Activated CD4-positive, alpha-beta T cell treated with anti-CD3 and anti-CD28 coated beads, Interleukin-2, amount 10 ng/mL, durations not matched to agents 7 days and 5 days (primary cell): Measurements from ENCODE around the gene HSH2D. TPM values are rescaled to one million over a fixed set of nuclear protein-coding genes. Genes with fewer than 3 reads are reported as not detected.

Source experiments
- CTCF ChIA-PET: fragments of 350-600 bp; sonication (Branson Sonifier 250); formaldehyde crosslinking; loops from one replicate; lab custom pipeline; 2021; ENCODE audit warnings: antibody characterized with exemption; lab: Charles Lee
- POLR2A ChIA-PET: fragments of 350-600 bp; sonication (Branson Sonifier 250); formaldehyde crosslinking; loops from one replicate; lab custom pipeline; 2021; ENCODE audit warnings: antibody characterized with exemption; lab: Charles Lee
- DNase-seq: peaks from one replicate; pipeline ENCODE4 v3.0.0-alpha.2; 2020
- H3K27ac Mint-ChIP-seq: one replicate; pipeline ENCODE4 v1.8.0; 2021; ENCODE audit warnings: mild to moderate bottlenecking, moderate library complexity, mixed read lengths
- H3K27me3 Mint-ChIP-seq: one replicate; pipeline ENCODE4 v1.8.0; 2021; ENCODE audit warnings: mixed read lengths
- H3K36me3 Mint-ChIP-seq: one replicate; pipeline ENCODE4 v1.8.0; 2021; ENCODE audit warnings: low read depth, mixed read lengths
- H3K4me1 Mint-ChIP-seq: one replicate; pipeline ENCODE4 v1.8.0; 2021; ENCODE audit warnings: mixed read lengths
- H3K4me3 Mint-ChIP-seq: one replicate; pipeline ENCODE4 v1.8.0; 2021; ENCODE audit warnings: mild to moderate bottlenecking, moderate library complexity, mixed read lengths
- H3K9me3 Mint-ChIP-seq: one replicate; pipeline ENCODE4 v1.8.0; 2021; ENCODE audit warnings: mixed read lengths
- total RNA-seq, 2 experiments: library from RNA; stranded (reverse); gene quantifications; one replicate each; pipeline ENCODE4 v1.2.3, GENCODE V29; 2021

Gene HSH2D
- total RNA-seq, 2 experiments from 2014 or later, result 70.7 to 76.9 TPM

GRCh38 chr19:16201011-16201391, 57.5 kb downstream of the HSH2D start:
- H3K9me3 Mint-ChIP-seq, result no peaks in the 10 kb centered on the region
- no peak for DNase-seq
- H3K4me1 Mint-ChIP-seq, result peaks cover 51% of the 10 kb centered on the region
- peaks cover 43% of the 10 kb centered on the region for H3K36me3 Mint-ChIP-seq
- H3K4me3 Mint-ChIP-seq, result no peak overlapping the region
- H3K27me3 Mint-ChIP-seq, result no peaks in the 10 kb centered on the region
- ChIA-PET CTCF (interaction anchor here (0.9 to 2.2 kb wide), 2 partner anchors 15 to 31 kb away, joined by 4 to 7 read pairs; partner anchors contain the start of gene FAM32A), POLR2A (no interaction called here)
- H3K27ac Mint-ChIP-seq, result no peak overlapping the region

- Mint-ChIP-seq H3K27ac (no peak overlapping the region), H3K4me3 (no peak overlapping the region)
- POLR2A ChIA-PET, result interaction anchor here (0.7 kb wide), 1 partner anchor 114 kb away, joined by 3 read pairs; no protein-coding TSS in a partner anchor
Measured at GRCh38 chr19:16202320-16203255, 59.1 kb downstream of the HSH2D start.

GRCh38 chr19:16203256-16204004, 59.9 kb downstream of the HSH2D start:
- no peaks in the 10 kb centered on the region for H3K27me3 Mint-ChIP-seq
- H3K4me3 Mint-ChIP-seq, result no peak overlapping the region
- H3K36me3 Mint-ChIP-seq, result peaks cover 53% of the 10 kb centered on the region
- ChIA-PET CTCF (interaction anchor here (2.2 kb wide), 1 partner anchor 18 kb away, joined by 7 read pairs; the partner anchor contains the start of gene FAM32A), POLR2A (interaction anchor here (0.5 kb wide), 1 partner anchor 1885 kb away, joined by 3 read pairs; no protein-coding TSS in a partner anchor)
- H3K9me3 Mint-ChIP-seq, result no peaks in the 10 kb centered on the region
- peaks cover 48% of the 10 kb centered on the region for H3K4me1 Mint-ChIP-seq
- peak overlapping the region; percentile 57 for H3K27ac Mint-ChIP-seq
- no peak for DNase-seq

More at GRCh38 chr19:16202320-16203255, 59.1 kb downstream of the HSH2D start:
- Mint-ChIP-seq H3K27me3 (no peaks in the 10 kb centered on the region), H3K4me1 (peaks cover 47% of the 10 kb centered on the region), H3K36me3 (peaks cover 48% of the 10 kb centered on the region), H3K9me3 (no peaks in the 10 kb centered on the region)
- CTCF ChIA-PET, result interaction anchor here (1.5 to 2.2 kb wide), 2 partner anchors 8 to 17 kb away, joined by 3 to 7 read pairs; partner anchors contain the start of gene FAM32A
- DNase-seq, result no peak

GRCh38 chr19:16204005-16204294, 60.5 kb downstream of the HSH2D start:
- DNase-seq, result no peak
- no peaks in the 10 kb centered on the region for H3K27me3 Mint-ChIP-seq
- ChIA-PET CTCF (no interaction called here), POLR2A (interaction anchor here (0.5 kb wide), 1 partner anchor 1885 kb away, joined by 3 read pairs; no protein-coding TSS in a partner anchor)
- peaks cover 57% of the 10 kb centered on the region for H3K36me3 Mint-ChIP-seq
- peaks cover 43% of the 10 kb centered on the region for H3K4me1 Mint-ChIP-seq
- no peak overlapping the region for H3K4me3 Mint-ChIP-seq
- no peaks in the 10 kb centered on the region for H3K9me3 Mint-ChIP-seq
- H3K27ac Mint-ChIP-seq, result peak overlapping the region; percentile 57

- ChIA-PET POLR2A (no interaction called here), CTCF (interaction anchor here (1.4 kb wide), 1 partner anchor 163 kb away, joined by 3 read pairs; no protein-coding TSS in a partner anchor)
- H3K4me3 Mint-ChIP-seq, result no peak overlapping the region
- no peaks in the 10 kb centered on the region for H3K27me3 Mint-ChIP-seq
- H3K27ac Mint-ChIP-seq, result no peak overlapping the region
- H3K4me1 Mint-ChIP-seq, result peaks cover 32% of the 10 kb centered on the region
- DNase-seq, result no peak
- peaks cover 63% of the 10 kb centered on the region for H3K36me3 Mint-ChIP-seq
- no peaks in the 10 kb centered on the region for H3K9me3 Mint-ChIP-seq
Measured at GRCh38 chr19:16205205-16206045, 61.9 kb downstream of the HSH2D start.

- no peak overlapping the region for H3K27ac Mint-ChIP-seq
- no peak for DNase-seq
- peaks cover 27% of the 10 kb centered on the region for H3K4me1 Mint-ChIP-seq
- POLR2A ChIA-PET, result no interaction called here
- H3K4me3 Mint-ChIP-seq, result no peak overlapping the region
- H3K36me3 Mint-ChIP-seq, result peaks cover 64% of the 10 kb centered on the region
- CTCF ChIA-PET, result interaction anchor here (1.1 to 1.4 kb wide), 2 partner anchors 164 to 212 kb away, joined by 3 read pairs; no protein-coding TSS in a partner anchor
- no peaks in the 10 kb centered on the region for H3K9me3 Mint-ChIP-seq
- H3K27me3 Mint-ChIP-seq, result no peaks in the 10 kb centered on the region
Measured at GRCh38 chr19:16206046-16206605, 62.6 kb downstream of the HSH2D start.

GRCh38 chr19:16206637-16207036, 63.2 kb downstream of the HSH2D start:
- Mint-ChIP-seq H3K4me1 (peaks cover 24% of the 10 kb centered on the region), H3K4me3 (no peak overlapping the region), H3K9me3 (no peaks in the 10 kb centered on the region), H3K27ac (peak overlapping the region; percentile 31), H3K27me3 (no peaks in the 10 kb centered on the region), H3K36me3 (peaks cover 67% of the 10 kb centered on the region)
- POLR2A ChIA-PET, result no interaction called here
- DNase-seq, result no peak
- CTCF ChIA-PET, result interaction anchor here (1.1 to 1.4 kb wide), 2 partner anchors 165 to 212 kb away, joined by 3 read pairs; no protein-coding TSS in a partner anchor

GRCh38 chr19:16207063-16207462, 63.6 kb downstream of the HSH2D start:
- ChIA-PET CTCF (interaction anchor here (1.1 to 1.4 kb wide), 2 partner anchors 165 to 211 kb away, joined by 3 read pairs; no protein-coding TSS in a partner anchor), POLR2A (no interaction called here)
- no peaks in the 10 kb centered on the region for H3K9me3 Mint-ChIP-seq
- peaks cover 68% of the 10 kb centered on the region for H3K36me3 Mint-ChIP-seq
- H3K27me3 Mint-ChIP-seq, result no peaks in the 10 kb centered on the region
- DNase-seq, result no peak
- peaks cover 25% of the 10 kb centered on the region for H3K4me1 Mint-ChIP-seq
- no peak overlapping the region for H3K4me3 Mint-ChIP-seq
- no peak overlapping the region for H3K27ac Mint-ChIP-seq

- no peak overlapping the region for H3K27ac Mint-ChIP-seq
- H3K27me3 Mint-ChIP-seq, result no peaks in the 10 kb centered on the region
- CTCF ChIA-PET, result interaction anchor here (0.6 kb wide), 1 partner anchor 167 kb away, joined by 3 read pairs; no protein-coding TSS in a partner anchor
- no peaks in the 10 kb centered on the region for H3K9me3 Mint-ChIP-seq
- H3K4me3 Mint-ChIP-seq, result no peak overlapping the region
- POLR2A ChIA-PET, result no interaction called here
- DNase-seq, result no peak
- peaks cover 26% of the 10 kb centered on the region for H3K4me1 Mint-ChIP-seq
- H3K36me3 Mint-ChIP-seq, result peaks cover 69% of the 10 kb centered on the region
Measured at GRCh38 chr19:16207490-16208025, 64.1 kb downstream of the HSH2D start.
